GM12878 (cell line): ENCODE data around the gene CLDN24. TPM values are rescaled to one million over a fixed set of nuclear protein-coding genes. Genes with fewer than 3 reads are reported as not detected.
"Not testable (repeated sequence)": the region's sequence is repeated elsewhere in the genome, so short reads cannot be mapped to it uniquely, and the experiment has no call there.

Experiments used
- ATAC-seq: fragments of 200-7000 bp; cut with Tn5 transposase; 3 replicates; pipeline ENCODE4 v1.9.1; 2020; ENCODE audit warnings: mild to moderate bottlenecking, moderate library complexity
- BruUV-seq: library from RNA; stranded (reverse); fragments of 400-500 nt; replicated peaks from 2 replicates; lab custom pipeline; 2021; lab: Mats Ljungman, UMichigan
- CTCF ChIA-PET: fragments of 300-600 bp; sonication (Branson Sonifier 250); formaldehyde crosslinking; extraction: SDS; loops from one replicate; lab custom pipeline; 2021; ENCODE audit warnings: inconsistent platforms; lab: Yijun Ruan, JAX
- POLR2A ChIA-PET: fragments of 350-600 bp; formaldehyde crosslinking; extraction: SDS; loops from one replicate; lab custom pipeline; 2021; ENCODE audit warnings: inconsistent platforms; lab: Charles Lee
- RAD21 ChIA-PET: fragments of 300-600 bp; sonication (Branson Sonifier 250); formaldehyde crosslinking; loops from one replicate; lab custom pipeline; 2023; ENCODE audit warnings: antibody characterized with exemption; ENCODE audit not compliant: unreplicated experiment; lab: Charles Lee
- SMC1A ChIA-PET: fragments of 300-600 bp; sonication (Branson Sonifier 250); formaldehyde crosslinking; loops from one replicate; lab custom pipeline; 2023; ENCODE audit not compliant: unreplicated experiment, uncharacterized antibody; lab: Charles Lee
- DNase-seq: peaks from one replicate; pipeline ENCODE4 v3.0.0-alpha.2; 2011; ENCODE audit warnings: low read depth, low spot score
- FAIRE-seq: peaks from 3 replicates; lab custom pipeline; 2011; peaks lifted over from hg19 to GRCh38; lab: Jason Lieb, UNC
- H2AFZ ChIP-seq: 2 replicates; pipeline ENCODE4 v1.6.0; 2011; ENCODE audit warnings: low read depth, low read length, control low read depth; ENCODE audit not compliant: control insufficient read depth
- H3K27ac ChIP-seq: 2 replicates; pipeline ENCODE4 v1.5.1; 2011; ENCODE audit warnings: control low read depth; ENCODE audit not compliant: control insufficient read depth, insufficient read depth
- H3K27me3 ChIP-seq, 2 experiments: replicated peaks in 1 of 2; 2 replicates each; pipeline versions ENCODE4 v1.6.0 to v1.6.1; 2011; ENCODE audit warnings: low read length in 1 of 2; ENCODE audit not compliant: control insufficient read depth in 2 of 2, insufficient read depth in 2 of 2
- H3K36me3 ChIP-seq, 2 experiments: 2 replicates each; pipeline ENCODE4 v1.5.1; 2011; ENCODE audit warnings: low read length in 1 of 2; ENCODE audit not compliant: control insufficient read depth in 2 of 2, insufficient read depth in 2 of 2
- H3K4me1 ChIP-seq: 2 replicates; pipeline ENCODE4 v1.6.1; 2011; ENCODE audit warnings: mild to moderate bottlenecking, low read length, moderate library complexity, mixed read lengths; ENCODE audit not compliant: control insufficient read depth, insufficient read depth
- H3K4me2 ChIP-seq: 2 replicates; pipeline ENCODE4 v1.6.0; 2011; ENCODE audit warnings: control low read depth; ENCODE audit not compliant: control insufficient read depth, insufficient read depth
- H3K4me3 ChIP-seq: fragments of 200-600 bp; sonication (generic); 2 replicates; pipeline ENCODE4 v1.5.1; 2016
- H3K79me2 ChIP-seq: 2 replicates; pipeline ENCODE4 v1.6.0; 2011; ENCODE audit warnings: low read length; ENCODE audit not compliant: control insufficient read depth, insufficient read depth
- H3K9ac ChIP-seq: 2 replicates; pipeline ENCODE4 v1.8.0; 2011; ENCODE audit warnings: low read length, control low read depth, mixed read lengths; ENCODE audit not compliant: control insufficient read depth, insufficient read depth
- H3K9me3 ChIP-seq: replicated peaks from 3 replicates; pipeline ENCODE4 v1.5.1; 2011; ENCODE audit warnings: mild to moderate bottlenecking, low read length; ENCODE audit not compliant: control insufficient read depth, insufficient read depth
- H4K20me1 ChIP-seq: 2 replicates; pipeline ENCODE4 v1.6.0; 2011; ENCODE audit not compliant: control insufficient read depth, insufficient read depth
- BRCA1 ChIP-seq: IDR thresholded peaks from 2 replicates; pipeline ENCODE4 v1.6.1; 2011; ENCODE audit warnings: low read depth, low read length, improper control_type of control experiment
- CBX3 ChIP-seq: fragments of 200-600 bp; sonication (generic); IDR thresholded peaks from 2 replicates; pipeline ENCODE4 v1.6.1; 2016; ENCODE audit warnings: low read depth, borderline replicate concordance
- CREM ChIP-seq: IDR thresholded peaks from 2 replicates; pipeline ENCODE4 v1.6.1; 2014; ENCODE audit warnings: antibody characterized with exemption, low read depth
- HDAC6 ChIP-seq: fragments of 200-600 bp; sonication (generic); IDR thresholded peaks from one replicate; pipeline ENCODE4 v1.8.0; 2017; ENCODE audit warnings: antibody characterized with exemption; ENCODE audit not compliant: unreplicated experiment
- LARP7 ChIP-seq: fragments of 450-650 bp; IDR thresholded peaks from 2 replicates; pipeline ENCODE4 v1.6.1; 2017; ENCODE audit warnings: mild to moderate bottlenecking
- MEF2A ChIP-seq: IDR thresholded peaks from 2 replicates; pipeline ENCODE4 v1.6.1; 2011; ENCODE audit warnings: low read depth, mild to moderate bottlenecking, low read length, moderate library complexity; ENCODE audit not compliant: insufficient read depth
- MYB ChIP-seq: fragments of 150-350 bp; IDR thresholded peaks from 2 replicates; pipeline ENCODE4 v1.6.1; 2014; ENCODE audit warnings: mild to moderate bottlenecking, low read depth, low read length, borderline replicate concordance
- NFXL1 ChIP-seq: fragments of 450-650 bp; IDR thresholded peaks from 2 replicates; pipeline ENCODE4 v1.6.1; 2017; ENCODE audit warnings: antibody characterized with exemption, mild to moderate bottlenecking, borderline replicate concordance
- RB1 ChIP-seq: fragments of 450-650 bp; formaldehyde crosslinking; IDR thresholded peaks from 2 replicates; pipeline ENCODE4 v1.6.1; 2017; ENCODE audit warnings: mild to moderate bottlenecking, borderline replicate concordance
- SMC3 ChIP-seq: IDR thresholded peaks from 2 replicates; pipeline ENCODE4 v1.6.1; 2011; ENCODE audit warnings: low read length, improper control_type of control experiment, borderline replicate concordance
- YY1 ChIP-seq: IDR thresholded peaks from 2 replicates; pipeline ENCODE4 v1.6.1; 2011; ENCODE audit warnings: low read depth, mild to moderate bottlenecking, low read length
- WGBS: methylation state at CpG from one replicate; pipeline ENCODE4 v1.1.6; 2016; ENCODE audit warnings: low lambda C conversion rate; ENCODE audit not compliant: insufficient replicate concordance, insufficient coverage; ENCODE audit errors: missing lambda C conversion rate; 5-methylcytosine and 5-hydroxymethylcytosine counted together
- in situ Hi-C: fragments of 300-500 bp; cut with MboI; formaldehyde crosslinking; loops from 9 replicates; pipeline ENCODE4 v1.14.3; 2018; ENCODE audit warnings: mixed read lengths
- intact Hi-C: fragments of 100-400 bp; cut with micrococcal nuclease; formaldehyde crosslinking; loops from one replicate; pipeline ENCODE4 v1.14.2; 2022; ENCODE audit not compliant: unreplicated experiment
- polyA plus RNA-seq, 11 experiments: library from polyadenylated mRNA; depleted of rRNA in 4 of 11; unstranded in 6 of 11; stranded (reverse) in 5 of 11; fragments of >200 nt; fragmentation: Nextera tagmentation in 4 of 11; fragmentation: Illumina TruSeq in 1 of 11; extraction: Ambion mirVana in 4 of 11; extraction: Trizol in 1 of 11; gene quantifications; 1 replicate in 1 of 11; 2 replicates in 10 of 11; pipeline versions ENCODE4 v1.2.1 to v1.2.3, GENCODE V29; 2011 to 2016; ENCODE audit warnings: inconsistent platforms in 2 of 11, missing spikeins in 2 of 11, low read depth in 1 of 11
- total RNA-seq, 4 experiments: library from RNA; depleted of rRNA in 3 of 4; stranded (reverse); fragments of >200 nt in 3 of 4; fragmentation: Illumina TruSeq in 1 of 4; extraction: Trizol in 1 of 4; gene quantifications; 2 replicates each; pipeline versions ENCODE4 v1.2.1 to v1.2.3, GENCODE V29; 2013 to 2021
- TF ChIP-seq, protein P1 (sequence below): IDR thresholded peaks from 2 replicates; pipeline ENCODE4 v1.6.1; 2011; ENCODE audit warnings: borderline replicate concordance, low read depth, mild to moderate bottlenecking, moderate library complexity, mixed read lengths, low read length; ENCODE audit not compliant: insufficient read depth; ENCODE audit errors: extremely low read length
- TF ChIP-seq, protein P2 (sequence below): IDR thresholded peaks from 2 replicates; pipeline ENCODE4 v1.6.1; 2011; ENCODE audit warnings: mild to moderate bottlenecking, low read depth, low read length, moderate library complexity; ENCODE audit not compliant: insufficient replicate concordance

Gene CLDN24
- total and polyA plus RNA-seq, 10 of the 15 experiments (the other 5 are each of a cell fraction or from before 2014, with no cell fraction given): not detected

DNA sequence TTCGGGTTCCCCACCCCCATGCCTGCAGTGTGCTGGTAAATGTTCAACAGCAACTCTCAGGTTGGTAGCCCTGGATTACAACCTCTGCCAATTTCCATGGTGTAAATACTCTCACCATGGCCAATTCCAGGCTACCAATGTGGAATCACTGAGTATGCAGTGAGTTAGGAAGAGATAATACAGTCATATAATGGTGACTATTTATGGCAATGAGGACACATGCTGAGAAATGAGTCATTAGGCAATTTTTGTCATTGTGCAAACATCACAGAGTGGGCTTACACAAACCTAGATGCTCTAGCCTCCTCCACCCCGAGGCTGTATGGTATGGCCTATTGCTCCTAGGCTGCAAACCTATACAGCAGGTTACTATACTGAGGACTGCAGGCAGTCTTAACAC, 4.6 kb upstream of the CLDN24 start (continued):
- TF ChIP-seq RB1: no peak
- TF ChIP-seq YY1: no peak
- no peak for TF ChIP-seq MYB
- no peak for TF ChIP-seq NFXL1
- TF ChIP-seq HDAC6: no peak

DNA sequence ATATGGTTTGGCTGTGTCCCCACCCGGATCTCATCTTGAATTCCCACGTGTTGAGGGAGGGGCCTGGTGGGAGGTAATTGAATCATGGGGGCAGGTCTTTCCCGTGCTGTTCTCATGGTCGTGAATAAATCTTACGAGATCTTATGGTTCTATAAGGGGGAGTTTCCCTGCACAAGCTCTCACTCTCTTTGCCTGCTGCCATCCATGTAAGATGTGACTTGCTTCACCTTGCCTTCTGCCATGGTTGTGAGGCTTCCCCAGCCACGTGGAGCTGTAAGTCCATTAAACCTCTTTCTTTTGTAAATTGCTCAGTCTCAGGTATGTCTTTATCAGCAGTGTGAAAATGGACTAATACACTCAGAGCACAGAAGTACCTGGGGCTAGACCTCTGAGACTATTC, 4.2 kb upstream of the CLDN24 start:
- H3K4me2 ChIP-seq, H4K20me1 ChIP-seq, FAIRE-seq, BruUV-seq, CTCF ChIA-PET, H3K27me3 ChIP-seq, H3K36me3 ChIP-seq, H3K79me2 ChIP-seq, DNase-seq, H3K9ac ChIP-seq, H3K27ac ChIP-seq, in situ Hi-C loops, ATAC-seq, H3K4me3 ChIP-seq, intact Hi-C loops, H2AFZ ChIP-seq, H3K9me3 ChIP-seq, H3K4me1 ChIP-seq: not testable (repeated sequence)
- SMC1A ChIA-PET: interaction anchor here (0.6 kb wide), 1 partner anchor 13 kb away, joined by 3 read pairs; no protein-coding TSS in a partner anchor
- POLR2A ChIA-PET: interaction anchor here (0.6 kb wide), 1 partner anchor 29 kb away, joined by 3 read pairs; no protein-coding TSS in a partner anchor
- RAD21 ChIA-PET: interaction anchor here (0.6 kb wide), 1 partner anchor 167 kb away, joined by 3 read pairs; no protein-coding TSS in a partner anchor
- WGBS: 23% methylated on average over 6 of the region's 6 CpGs

DNA sequence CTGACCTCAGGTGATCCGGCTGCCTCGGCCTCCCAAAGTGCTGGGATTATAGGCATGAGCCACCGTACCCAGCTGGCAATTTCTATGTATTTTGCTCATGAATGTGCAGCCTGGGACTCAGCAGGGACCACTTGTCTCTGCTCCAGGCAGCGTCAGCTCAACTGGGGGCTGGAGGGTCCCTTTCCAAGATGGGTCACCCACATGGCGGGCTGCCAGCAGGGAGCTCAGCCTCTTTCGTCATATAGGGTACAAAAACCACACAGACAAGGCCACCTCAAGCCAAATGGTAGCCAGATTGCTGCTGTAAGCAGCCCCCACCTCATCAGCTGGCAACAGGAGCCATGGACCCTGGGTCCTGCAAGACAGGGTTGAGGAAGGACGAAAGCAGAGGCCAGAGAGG, 2.4 kb upstream of the CLDN24 start:
- no peak overlapping the region for H3K4me3 ChIP-seq
- H3K27me3 ChIP-seq: no peaks in the 10 kb centered on the region; a peak in 1 of 4 replicates
- in situ Hi-C loops (no loop called here), intact Hi-C loops (no loop called here)
- no peak overlapping the region for H3K27ac ChIP-seq
- H2AFZ ChIP-seq: no peak overlapping the region
- no peaks in the 10 kb centered on the region for H3K79me2 ChIP-seq
- CTCF ChIA-PET: no interaction called here
- no peaks in the 10 kb centered on the region for H4K20me1 ChIP-seq
- no peaks in the 10 kb centered on the region; the same call in 2 of the 3 replicates for H3K9me3 ChIP-seq
- no peak for FAIRE-seq
- DNase-seq: no peak
- RAD21 ChIA-PET: no interaction called here
- H3K36me3 ChIP-seq: no peaks in the 10 kb centered on the region
- no TSS peak for BruUV-seq
- no peak overlapping the region for H3K9ac ChIP-seq
- no peaks in the 10 kb centered on the region for H3K4me1 ChIP-seq
- SMC1A ChIA-PET: no interaction called here
- no peak overlapping the region for H3K4me2 ChIP-seq
- 41% methylated on average over 7 of the region's 7 CpGs for WGBS
- POLR2A ChIA-PET: no interaction called here
- ATAC-seq: no peak
- TF ChIP-seq LARP7: no peak
- no peak for TF ChIP-seq BRCA1
- TF ChIP-seq, protein P1, sequence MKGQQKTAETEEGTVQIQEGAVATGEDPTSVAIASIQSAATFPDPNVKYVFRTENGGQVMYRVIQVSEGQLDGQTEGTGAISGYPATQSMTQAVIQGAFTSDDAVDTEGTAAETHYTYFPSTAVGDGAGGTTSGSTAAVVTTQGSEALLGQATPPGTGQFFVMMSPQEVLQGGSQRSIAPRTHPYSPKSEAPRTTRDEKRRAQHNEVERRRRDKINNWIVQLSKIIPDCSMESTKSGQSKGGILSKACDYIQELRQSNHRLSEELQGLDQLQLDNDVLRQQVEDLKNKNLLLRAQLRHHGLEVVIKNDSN: no peak
- no peak for TF ChIP-seq CBX3
- TF ChIP-seq MEF2A: no peak
- no peak for TF ChIP-seq CREM
- TF ChIP-seq, protein P2, sequence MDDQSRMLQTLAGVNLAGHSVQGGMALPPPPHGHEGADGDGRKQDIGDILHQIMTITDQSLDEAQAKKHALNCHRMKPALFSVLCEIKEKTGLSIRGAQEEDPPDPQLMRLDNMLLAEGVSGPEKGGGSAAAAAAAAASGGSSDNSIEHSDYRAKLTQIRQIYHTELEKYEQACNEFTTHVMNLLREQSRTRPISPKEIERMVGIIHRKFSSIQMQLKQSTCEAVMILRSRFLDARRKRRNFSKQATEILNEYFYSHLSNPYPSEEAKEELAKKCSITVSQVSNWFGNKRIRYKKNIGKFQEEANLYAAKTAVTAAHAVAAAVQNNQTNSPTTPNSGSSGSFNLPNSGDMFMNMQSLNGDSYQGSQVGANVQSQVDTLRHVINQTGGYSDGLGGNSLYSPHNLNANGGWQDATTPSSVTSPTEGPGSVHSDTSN: no peak
- no peak for TF ChIP-seq SMC3
